Mesendoderm (in vitro differentiated cells): ENCODE measurements around the gene ABLIM3.

Experiments used
- DNase-seq: peaks from one replicate; pipeline ENCODE4 v3.0.0; 2013
- H2AK5ac ChIP-seq: 2 replicates; pipeline ENCODE4 v1.6.1; 2013; ENCODE audit warnings: low read length, inconsistent platforms
- H2BK120ac ChIP-seq: 2 replicates; pipeline ENCODE4 v1.6.1; 2013; ENCODE audit warnings: low read depth, mild to moderate bottlenecking, low read length, moderate library complexity, mixed read lengths
- H2BK15ac ChIP-seq: replicated peaks from 2 replicates; pipeline ENCODE4 v1.6.1; 2013; ENCODE audit warnings: low read depth, mild to moderate bottlenecking, moderate library complexity
- H2BK5ac ChIP-seq: 2 replicates; pipeline ENCODE4 v1.6.1; 2013; ENCODE audit warnings: low read length, inconsistent platforms
- H3K18ac ChIP-seq: 2 replicates; pipeline ENCODE4 v1.6.1; 2013; ENCODE audit warnings: mild to moderate bottlenecking, low read length, mixed read lengths
- H3K23ac ChIP-seq: one replicate; pipeline ENCODE4 v1.6.1; 2013; ENCODE audit warnings: low read length
- H3K27ac ChIP-seq: 2 replicates; pipeline ENCODE4 v1.5.1; 2013; ENCODE audit warnings: low read depth, mild to moderate bottlenecking, inconsistent platforms, low read length, moderate library complexity
- H3K27me3 ChIP-seq: 2 replicates; pipeline ENCODE4 v1.6.1; 2013; ENCODE audit warnings: low read length, control low read depth, mild to moderate bottlenecking, inconsistent platforms; ENCODE audit not compliant: insufficient read depth, poor library complexity
- H3K36me3 ChIP-seq: 2 replicates; pipeline ENCODE4 v1.6.1; 2013; ENCODE audit warnings: low read length, inconsistent platforms; ENCODE audit not compliant: control insufficient read depth, insufficient read depth
- H3K4ac ChIP-seq: one replicate; pipeline ENCODE4 v1.6.1; 2013; ENCODE audit warnings: low read depth, mild to moderate bottlenecking, low read length, moderate library complexity
- H3K4me1 ChIP-seq: 2 replicates; pipeline ENCODE4 v1.6.1; 2013; ENCODE audit warnings: low read depth, low read length, inconsistent platforms; ENCODE audit not compliant: control insufficient read depth
- H3K4me2 ChIP-seq: 2 replicates; pipeline ENCODE4 v1.6.1; 2013; ENCODE audit warnings: low read length
- H3K4me3 ChIP-seq: 2 replicates; pipeline ENCODE4 v1.5.1; 2013; ENCODE audit warnings: mild to moderate bottlenecking, low read length
- H3K56ac ChIP-seq: one replicate; pipeline ENCODE4 v1.6.1; 2013; ENCODE audit warnings: low read length
- H3K79me1 ChIP-seq: 2 replicates; pipeline ENCODE4 v1.6.1; 2013; ENCODE audit warnings: low read length, inconsistent platforms
- H3K79me2 ChIP-seq: 2 replicates; pipeline ENCODE4 v1.6.1; 2013; ENCODE audit warnings: mild to moderate bottlenecking, low read length; ENCODE audit not compliant: control insufficient read depth, insufficient read depth
- H3K9ac ChIP-seq: 2 replicates; pipeline ENCODE4 v1.6.1; 2013; ENCODE audit warnings: low read length, inconsistent platforms
- H4K5ac ChIP-seq: one replicate; pipeline ENCODE4 v1.6.1; 2013; ENCODE audit warnings: low read length
- H4K8ac ChIP-seq: one replicate; pipeline ENCODE4 v1.6.1; 2013; ENCODE audit warnings: low read depth, mild to moderate bottlenecking, control low read depth, low read length, moderate library complexity
- WGBS: extraction: QIAGEN DNeasy Blood & Tissue Kit; methylation state at CpG from one replicate; pipeline ENCODE4 v1.1.7; 2013; ENCODE audit warnings: low lambda C conversion rate, missing lambda C conversion rate; ENCODE audit not compliant: insufficient coverage; ENCODE audit errors: extremely low coverage; 5-methylcytosine and 5-hydroxymethylcytosine counted together

Gene ABLIM3

DNA sequence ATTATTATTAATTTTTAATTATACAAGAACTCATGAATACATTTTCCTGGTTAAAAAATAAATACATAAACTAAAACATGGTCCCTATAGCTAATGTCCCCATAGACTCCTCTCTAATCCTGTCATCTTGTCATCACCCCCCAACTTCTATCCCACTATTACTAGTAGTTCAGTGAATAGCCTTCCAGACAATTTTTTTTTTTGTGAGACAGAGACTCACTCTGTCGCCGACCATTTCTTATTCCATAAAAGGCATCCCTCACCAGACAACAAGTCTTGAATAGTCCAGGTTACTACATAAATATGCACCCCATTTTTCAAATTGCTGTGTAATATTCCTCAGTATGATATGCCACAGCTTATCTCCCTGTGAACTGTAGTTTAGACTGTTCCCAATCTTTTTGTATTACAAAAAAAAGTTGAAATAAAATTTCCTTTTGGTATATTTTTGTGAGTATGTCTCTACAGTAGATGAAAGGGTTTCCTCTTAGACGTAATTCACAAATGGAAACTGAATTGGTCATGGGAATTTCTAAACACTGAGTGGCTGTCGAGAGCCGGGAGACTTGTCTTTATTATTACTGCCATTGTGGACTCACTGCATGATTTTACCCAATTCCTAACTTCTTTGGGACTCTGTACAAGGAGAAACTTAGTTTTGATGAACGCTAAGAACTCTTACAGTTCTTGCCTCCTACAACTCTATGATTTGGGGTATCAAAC lies 6.4 kb upstream of the ABLIM3 start:
- Histone ChIP-seq H3K4me3 (no peak overlapping the region), H4K5ac (no peak overlapping the region), H2BK5ac (no peak overlapping the region), H4K8ac (no peak overlapping the region), H3K4ac (no peak overlapping the region), H3K9ac (no peak overlapping the region), H3K27me3 (no peaks in the 10 kb centered on the region), H3K4me1 (no peaks in the 10 kb centered on the region), H2BK15ac (no peak overlapping the region), H3K56ac (no peak overlapping the region), H3K27ac (no peak overlapping the region), H3K79me2 (no peaks in the 10 kb centered on the region), H3K4me2 (no peak overlapping the region), H2AK5ac (no peak overlapping the region), H3K79me1 (no peaks in the 10 kb centered on the region), H3K18ac (no peak overlapping the region), H2BK120ac (no peak overlapping the region), H3K36me3 (no peaks in the 10 kb centered on the region), H3K23ac (no peak overlapping the region)
- DNase-seq: no peak
- WGBS: no CpG with 5 or more reads among the region's 6 CpGs

DNA sequence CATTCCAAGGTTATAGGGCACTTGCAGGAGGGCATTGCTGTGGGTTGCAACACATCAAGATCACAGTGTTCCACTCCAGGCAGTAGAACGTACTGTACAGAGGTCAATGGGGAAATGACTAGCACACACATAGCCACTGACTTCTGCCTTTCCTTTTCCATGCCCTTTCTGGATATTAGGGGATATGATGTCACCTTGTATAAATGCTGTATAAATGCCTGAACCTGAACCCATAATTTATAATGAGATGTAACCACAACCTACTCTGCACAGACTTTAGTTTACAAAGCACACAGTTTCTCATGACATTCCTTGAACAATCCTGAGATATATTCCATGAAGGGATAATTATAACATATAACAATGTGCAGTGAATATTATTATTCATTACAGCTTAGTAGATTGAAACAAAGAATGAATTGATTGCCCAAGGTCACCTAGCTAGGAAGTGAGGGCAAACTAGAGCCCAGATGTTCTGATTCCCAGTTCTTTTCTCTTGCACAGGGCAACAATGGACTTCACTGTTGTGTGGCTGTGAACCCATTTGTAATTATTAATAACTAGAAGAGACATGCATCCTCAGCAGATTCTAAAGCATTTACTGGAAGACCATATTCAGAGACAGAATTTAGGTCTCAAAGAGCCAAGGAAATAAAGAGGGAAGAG lies 5.6 kb upstream of the ABLIM3 start:
- no peak overlapping the region for H3K4ac ChIP-seq
- H4K5ac ChIP-seq: no peak overlapping the region
- no peak overlapping the region for H2BK120ac ChIP-seq
- H2AK5ac ChIP-seq: no peak overlapping the region
- no peaks in the 10 kb centered on the region for H3K27me3 ChIP-seq
- no peak overlapping the region for H3K4me2 ChIP-seq
- H3K23ac ChIP-seq: no peak overlapping the region
- H3K18ac ChIP-seq: no peak overlapping the region
- no peaks in the 10 kb centered on the region for H3K36me3 ChIP-seq
- H3K4me3 ChIP-seq: no peak overlapping the region
- H4K8ac ChIP-seq: no peak overlapping the region
- H3K56ac ChIP-seq: no peak overlapping the region
- H3K4me1 ChIP-seq: no peaks in the 10 kb centered on the region
- WGBS: no CpG with 5 or more reads among the region's 1 CpG
- H3K27ac ChIP-seq: no peak overlapping the region
- no peak for DNase-seq
- H2BK15ac ChIP-seq: no peak overlapping the region
- no peak overlapping the region for H3K9ac ChIP-seq
- H2BK5ac ChIP-seq: no peak overlapping the region
- no peaks in the 10 kb centered on the region for H3K79me1 ChIP-seq
- no peaks in the 10 kb centered on the region for H3K79me2 ChIP-seq

DNA sequence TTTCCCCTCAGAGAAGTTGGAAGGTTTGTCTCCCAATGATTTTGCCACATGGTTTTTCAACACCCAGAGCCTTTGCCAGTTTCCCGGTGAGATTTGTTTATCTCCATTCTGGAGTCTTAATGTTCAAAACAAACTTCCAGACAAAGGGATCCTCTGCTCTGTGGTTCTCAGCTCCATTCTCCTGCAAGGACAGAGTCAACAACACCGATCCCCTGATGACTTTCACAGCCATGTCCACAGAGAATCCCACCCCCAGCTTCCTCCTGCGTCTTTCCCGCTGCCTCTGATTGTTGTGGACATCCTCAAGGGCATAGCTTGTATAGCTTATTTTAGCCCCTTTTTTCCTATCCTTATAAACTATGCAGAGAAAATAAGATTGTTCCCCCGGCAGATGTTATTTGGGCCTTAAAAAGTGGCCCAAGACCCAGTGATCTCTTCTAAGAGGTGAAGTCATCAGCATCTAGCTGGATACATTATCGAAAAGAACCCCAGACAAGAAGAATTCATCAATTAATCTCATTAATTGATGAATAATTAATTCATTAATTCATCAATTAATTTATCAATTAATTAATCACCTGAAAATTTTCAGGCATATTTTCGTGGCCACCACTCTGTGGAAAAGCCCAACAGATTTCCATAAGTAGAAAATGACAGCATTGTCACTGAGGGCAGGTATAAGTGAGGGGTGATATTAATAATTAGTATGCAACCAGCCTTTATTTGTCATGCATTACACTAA lies 2.9 kb upstream of the ABLIM3 start:
- no peaks in the 10 kb centered on the region for H3K4me1 ChIP-seq
- no CpG with 5 or more reads among the region's 7 CpGs for WGBS
- H3K9ac ChIP-seq: no peak overlapping the region

DNA sequence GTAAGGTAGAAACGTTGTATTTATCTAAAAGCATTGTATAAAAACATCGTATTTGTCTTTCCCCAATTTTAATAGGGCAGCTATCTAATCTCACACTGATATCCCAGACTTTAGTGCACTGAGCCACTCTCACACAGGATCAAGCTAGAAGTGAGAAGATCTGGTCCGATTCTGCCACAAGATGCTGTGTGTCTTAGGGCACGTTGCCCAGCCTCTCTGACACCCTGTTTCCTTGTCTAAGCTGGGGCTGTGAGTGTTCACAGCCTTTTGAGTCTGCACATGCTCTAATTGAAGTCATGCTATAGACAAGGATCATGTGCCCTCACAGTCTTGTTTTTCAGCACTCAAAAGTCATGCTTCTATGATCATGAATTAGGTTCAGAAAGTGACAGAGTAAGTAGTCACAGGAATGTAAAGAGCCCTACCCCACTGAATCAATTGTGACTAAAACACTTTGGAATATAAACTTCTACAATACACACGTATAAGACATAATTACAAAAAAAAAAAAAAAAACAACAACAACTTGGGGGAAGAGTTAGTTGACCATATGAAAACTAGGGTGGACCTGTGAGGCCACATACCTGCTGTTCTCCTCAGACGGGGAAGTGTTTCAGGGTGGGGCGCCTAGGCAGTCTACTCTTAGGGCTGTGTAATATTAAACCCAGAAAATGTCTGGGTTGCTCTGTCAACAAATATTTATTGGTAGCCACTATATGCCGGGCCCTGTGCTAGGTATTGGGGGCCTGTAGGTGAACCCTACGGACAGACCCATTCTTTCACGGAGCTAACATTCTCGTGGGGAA lies 893 bp upstream of the ABLIM3 start:
- no CpG with 5 or more reads among the region's 11 CpGs for WGBS

More for the DNA sequence above, 2.9 kb upstream of the ABLIM3 start:
- H3K27me3 ChIP-seq: no peaks in the 10 kb centered on the region
- H2BK120ac ChIP-seq: no peak overlapping the region
- no peaks in the 10 kb centered on the region for H3K79me1 ChIP-seq
- no peak overlapping the region for H3K4me2 ChIP-seq
- H3K23ac ChIP-seq: no peak overlapping the region
- H3K36me3 ChIP-seq: no peaks in the 10 kb centered on the region
- no peaks in the 10 kb centered on the region for H3K79me2 ChIP-seq
- no peak overlapping the region for H2BK5ac ChIP-seq
- H4K5ac ChIP-seq: no peak overlapping the region
- no peak overlapping the region for H3K18ac ChIP-seq
- no peak overlapping the region for H3K4me3 ChIP-seq
- no peak overlapping the region for H4K8ac ChIP-seq
- H3K56ac ChIP-seq: no peak overlapping the region
- H2BK15ac ChIP-seq: no peak overlapping the region
- DNase-seq: no peak
- no peak overlapping the region for H3K4ac ChIP-seq
- H3K27ac ChIP-seq: no peak overlapping the region
- H2AK5ac ChIP-seq: no peak overlapping the region

DNA sequence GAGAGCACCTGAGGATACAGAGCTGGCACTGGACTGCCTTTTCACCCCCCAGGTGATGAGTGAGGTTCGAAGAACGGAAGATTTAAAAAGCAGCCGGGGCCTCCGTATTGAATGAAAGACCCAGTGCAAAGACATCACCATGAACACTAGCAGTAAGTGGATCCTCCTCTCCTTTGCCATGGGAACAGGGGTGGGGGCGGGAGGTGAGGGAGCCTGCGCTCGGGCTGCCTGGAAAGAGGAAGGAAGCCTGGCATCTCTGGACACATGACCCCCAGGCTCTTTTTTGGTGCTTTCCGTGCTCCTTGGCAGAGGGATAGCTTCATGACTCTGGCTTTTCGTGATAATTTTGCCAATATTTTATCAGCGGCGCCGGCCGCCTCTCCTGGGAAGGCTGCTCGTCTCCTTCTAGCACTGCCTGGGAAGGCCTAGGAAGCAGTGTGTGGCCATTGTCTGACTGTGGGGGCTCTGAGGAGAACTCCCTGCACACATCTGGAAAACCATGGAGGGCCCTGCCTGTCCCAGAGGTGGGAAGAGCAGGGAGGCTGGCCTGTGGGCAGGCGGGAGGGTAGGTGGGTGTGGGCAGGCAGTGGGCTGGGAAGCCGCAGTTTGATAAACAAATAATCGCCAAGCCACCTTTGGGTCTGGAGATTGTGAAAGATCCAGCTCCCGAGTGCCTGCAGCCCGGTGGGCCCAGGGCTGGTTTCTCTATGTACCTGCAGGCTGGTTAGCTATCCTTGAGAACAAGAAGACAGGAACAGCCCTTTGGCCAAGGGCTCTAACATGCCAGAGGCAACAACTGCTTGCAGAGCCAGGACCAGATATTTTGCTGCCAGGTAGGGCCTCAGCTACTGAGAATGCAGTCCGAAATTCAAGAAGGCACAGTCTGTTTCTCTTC lies 911 bp downstream of the ABLIM3 start:
- H2BK15ac ChIP-seq: no peak overlapping the region
- no peaks in the 10 kb centered on the region for H3K36me3 ChIP-seq
- DNase-seq: no peak
- H3K79me1 ChIP-seq: no peaks in the 10 kb centered on the region
- peak overlapping the region; percentile 22 for H3K56ac ChIP-seq
- no peak overlapping the region for H2BK120ac ChIP-seq
- no peak overlapping the region for H2AK5ac ChIP-seq
- H4K8ac ChIP-seq: no peak overlapping the region
- no peaks in the 10 kb centered on the region for H3K79me2 ChIP-seq
- no peak overlapping the region for H3K4ac ChIP-seq
- WGBS: no CpG with 5 or more reads among the region's 20 CpGs
- H3K27me3 ChIP-seq: no peaks in the 10 kb centered on the region
- H4K5ac ChIP-seq: no peak overlapping the region
- H3K9ac ChIP-seq: peak overlapping the region; percentile 43
- no peak overlapping the region for H3K23ac ChIP-seq
- no peak overlapping the region for H3K27ac ChIP-seq
- H3K4me1 ChIP-seq: no peaks in the 10 kb centered on the region
- H2BK5ac ChIP-seq: no peak overlapping the region
- H3K4me2 ChIP-seq: peak overlapping the region; percentile 82
- no peak overlapping the region for H3K4me3 ChIP-seq
- no peak overlapping the region for H3K18ac ChIP-seq

More for the DNA sequence above, 893 bp upstream of the ABLIM3 start:
- Histone ChIP-seq H3K23ac (no peak overlapping the region), H2BK120ac (no peak overlapping the region), H3K4ac (no peak overlapping the region), H2BK5ac (no peak overlapping the region), H2BK15ac (no peak overlapping the region), H3K4me1 (no peaks in the 10 kb centered on the region), H3K4me2 (no peak overlapping the region), H4K8ac (no peak overlapping the region), H3K79me1 (no peaks in the 10 kb centered on the region), H3K27me3 (no peaks in the 10 kb centered on the region), H2AK5ac (no peak overlapping the region), H3K36me3 (no peaks in the 10 kb centered on the region), H3K56ac (no peak overlapping the region), H3K79me2 (no peaks in the 10 kb centered on the region), H3K4me3 (no peak overlapping the region), H3K18ac (no peak overlapping the region), H4K5ac (no peak overlapping the region), H3K9ac (no peak overlapping the region), H3K27ac (no peak overlapping the region)
- no peak for DNase-seq
